PFSK-1 (cell line): Measurements from ENCODE around the gene SYNE3.

ENCODE experiments used
- FOXP2 ChIP-seq: optimal IDR thresholded peaks from 2 replicates; pipeline ENCODE3; 2011; ENCODE audit warnings: borderline replicate concordance, control low read depth, inconsistent platforms; ENCODE audit not compliant: insufficient read depth; ENCODE audit errors: extremely low read length, extremely low read depth
- POLR2AphosphoS5 ChIP-seq: IDR thresholded peaks from 2 replicates; pipeline ENCODE4 v1.6.1; 2012; ENCODE audit warnings: low read depth, mild to moderate bottlenecking, control low read depth, low read length, moderate library complexity
- SIN3A ChIP-seq: IDR thresholded peaks from 2 replicates; pipeline ENCODE4 v1.6.1; 2012; ENCODE audit warnings: mild to moderate bottlenecking, low read length, moderate library complexity, borderline replicate concordance; ENCODE audit not compliant: insufficient read depth
- TAF1 ChIP-seq: IDR thresholded peaks from 2 replicates; pipeline ENCODE4 v1.6.1; 2012; ENCODE audit warnings: low read length, control low read depth, borderline replicate concordance; ENCODE audit not compliant: insufficient read depth
- TF ChIP-seq, protein P1 (sequence below), 2 experiments: IDR thresholded peaks; 2 replicates each; pipeline versions ENCODE4 v1.6.1 to v1.8.0; 2011 to 2012; ENCODE audit warnings: low read depth in 2 of 2, low read length in 2 of 2, control low read depth in 1 of 2, inconsistent platforms in 1 of 2, mild to moderate bottlenecking in 1 of 2, moderate library complexity in 1 of 2; ENCODE audit not compliant: insufficient read depth in 1 of 2

Gene SYNE3

DNA sequence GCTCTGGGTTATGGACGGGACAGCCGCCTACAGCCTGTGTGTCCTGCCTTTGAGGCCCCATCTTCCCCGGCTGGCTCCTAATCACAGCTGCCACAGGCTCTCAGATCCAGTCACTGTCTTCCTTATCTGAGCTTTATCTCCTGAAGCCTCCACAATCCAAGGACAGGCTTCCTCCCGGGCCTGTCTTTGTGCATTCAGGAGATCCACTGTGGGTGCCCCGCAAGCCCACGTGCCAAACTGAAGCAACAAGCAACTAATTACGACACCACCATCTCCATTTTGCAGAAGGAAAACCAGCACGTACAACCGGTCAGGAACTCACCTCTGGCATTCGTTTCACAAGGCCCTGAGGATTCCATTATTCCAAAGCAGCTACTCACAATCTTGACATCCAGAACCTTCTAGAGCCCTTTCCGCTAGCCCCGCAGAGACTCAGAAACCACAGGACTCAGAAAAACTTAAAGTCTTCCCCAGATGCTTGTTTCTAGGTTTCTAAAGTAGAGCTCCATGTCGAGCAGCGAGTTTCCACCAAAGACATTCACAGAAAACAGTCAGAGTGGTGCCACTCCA is 14.0 kb downstream of the SYNE3 start:
- TF ChIP-seq, protein P1, sequence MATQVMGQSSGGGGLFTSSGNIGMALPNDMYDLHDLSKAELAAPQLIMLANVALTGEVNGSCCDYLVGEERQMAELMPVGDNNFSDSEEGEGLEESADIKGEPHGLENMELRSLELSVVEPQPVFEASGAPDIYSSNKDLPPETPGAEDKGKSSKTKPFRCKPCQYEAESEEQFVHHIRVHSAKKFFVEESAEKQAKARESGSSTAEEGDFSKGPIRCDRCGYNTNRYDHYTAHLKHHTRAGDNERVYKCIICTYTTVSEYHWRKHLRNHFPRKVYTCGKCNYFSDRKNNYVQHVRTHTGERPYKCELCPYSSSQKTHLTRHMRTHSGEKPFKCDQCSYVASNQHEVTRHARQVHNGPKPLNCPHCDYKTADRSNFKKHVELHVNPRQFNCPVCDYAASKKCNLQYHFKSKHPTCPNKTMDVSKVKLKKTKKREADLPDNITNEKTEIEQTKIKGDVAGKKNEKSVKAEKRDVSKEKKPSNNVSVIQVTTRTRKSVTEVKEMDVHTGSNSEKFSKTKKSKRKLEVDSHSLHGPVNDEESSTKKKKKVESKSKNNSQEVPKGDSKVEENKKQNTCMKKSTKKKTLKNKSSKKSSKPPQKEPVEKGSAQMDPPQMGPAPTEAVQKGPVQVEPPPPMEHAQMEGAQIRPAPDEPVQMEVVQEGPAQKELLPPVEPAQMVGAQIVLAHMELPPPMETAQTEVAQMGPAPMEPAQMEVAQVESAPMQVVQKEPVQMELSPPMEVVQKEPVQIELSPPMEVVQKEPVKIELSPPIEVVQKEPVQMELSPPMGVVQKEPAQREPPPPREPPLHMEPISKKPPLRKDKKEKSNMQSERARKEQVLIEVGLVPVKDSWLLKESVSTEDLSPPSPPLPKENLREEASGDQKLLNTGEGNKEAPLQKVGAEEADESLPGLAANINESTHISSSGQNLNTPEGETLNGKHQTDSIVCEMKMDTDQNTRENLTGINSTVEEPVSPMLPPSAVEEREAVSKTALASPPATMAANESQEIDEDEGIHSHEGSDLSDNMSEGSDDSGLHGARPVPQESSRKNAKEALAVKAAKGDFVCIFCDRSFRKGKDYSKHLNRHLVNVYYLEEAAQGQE (IDR thresholded peaks at IDR 0.05; ENCODE audit: insufficient read depth in 1 of 2, low read depth in 2 of 2, low read length in 2 of 2) = no peak
- no peak for TF ChIP-seq SIN3A
- TF ChIP-seq TAF1 = no peak
- TF ChIP-seq FOXP2 = no peak
- TF ChIP-seq POLR2AphosphoS5 = no peak

DNA sequence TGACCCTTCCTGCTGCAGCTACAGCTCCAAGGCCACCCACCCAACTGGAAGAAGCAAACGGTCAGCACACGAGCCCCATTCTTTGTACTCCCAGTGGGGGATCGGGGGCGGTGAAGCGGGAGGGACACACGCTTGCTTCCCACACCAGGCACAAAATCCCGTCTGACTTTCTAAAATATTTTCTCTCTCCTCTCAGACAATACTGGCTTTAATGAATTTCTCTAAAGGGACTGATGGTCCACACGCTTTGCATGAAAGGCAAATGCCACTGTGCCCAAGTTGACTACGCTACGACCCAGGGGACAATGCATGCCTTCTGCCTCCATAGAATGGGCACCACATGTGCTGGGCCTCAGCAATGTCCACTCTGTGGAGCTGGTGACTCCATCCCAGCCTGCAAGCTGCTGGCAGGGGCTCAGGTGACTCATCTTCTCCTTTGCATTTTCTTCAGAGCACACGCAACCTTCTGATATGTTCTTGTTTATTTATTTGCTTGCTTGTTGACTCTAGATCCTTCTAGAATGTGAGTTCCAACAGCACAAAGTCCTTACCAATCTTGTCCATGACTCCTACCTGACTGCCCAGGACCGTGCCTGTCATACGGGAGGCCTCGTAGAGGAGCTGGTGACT is 15.6 kb downstream of the SYNE3 start:
- TF ChIP-seq SIN3A (no peak), TAF1 (no peak), FOXP2 (no peak), POLR2AphosphoS5 (no peak)
- TF ChIP-seq, protein P1 (IDR thresholded peaks at IDR 0.05; ENCODE audit: insufficient read depth in 1 of 2, low read depth in 2 of 2, low read length in 2 of 2) = no peak

GRCh38 chr14:95500201-95500681 is 16.2 kb downstream of the SYNE3 start:
- TF ChIP-seq, protein P1 (IDR thresholded peaks at IDR 0.05; ENCODE audit: insufficient read depth in 1 of 2, low read depth in 2 of 2, low read length in 2 of 2) = no peak
- TF ChIP-seq TAF1 (no peak), POLR2AphosphoS5 (no peak), FOXP2 (no peak), SIN3A (no peak)

GRCh38 chr14:95499354-95499750 is 17.1 kb downstream of the SYNE3 start:
- TF ChIP-seq, protein P1 (IDR thresholded peaks at IDR 0.05; ENCODE audit: insufficient read depth in 1 of 2, low read depth in 2 of 2, low read length in 2 of 2) = no peak
- no peak for TF ChIP-seq SIN3A
- no peak for TF ChIP-seq FOXP2
- TF ChIP-seq TAF1 = no peak
- TF ChIP-seq POLR2AphosphoS5 = no peak
